Ovary (tissue), 3 donors: ENCODE results near the gene IGF2BP2.

Experiments
- CTCF ChIP-seq, 3 donors: fragments of 450-650 bp in 2 of 3; fragments of 200-600 bp in 1 of 3; IDR thresholded peaks; one replicate each; pipeline versions ENCODE4 v1.5.1 to v1.8.0; 2016 to 2022; ENCODE audit warnings: antibody characterized with exemption in 3 of 3, mild to moderate bottlenecking in 1 of 3
- POLR2A ChIP-seq: fragments of 450-650 bp; IDR thresholded peaks from one replicate; pipeline ENCODE4 v1.6.1; 2017; ENCODE audit warnings: antibody characterized with exemption, mild to moderate bottlenecking, moderate library complexity
- donor health status: DM: no; HTN: no; CAD: no.

- TF ChIP-seq POLR2A (no peak), CTCF (IDR thresholded peaks at IDR 0.05) (no peak)
Measured at GRCh38 chr3:185720326-185720725, 104.5 kb downstream of the IGF2BP2 start.
